ENCODE measurements around the gene CAPN1. TPM values are rescaled to one million over a fixed set of nuclear protein-coding genes. Genes with fewer than 3 reads are reported as not detected.
"Not testable (repeated sequence)": the region's sequence is repeated elsewhere in the genome, so short reads cannot be mapped to it uniquely, and the experiment has no call there.

The CAPN1 gene
- total and polyA plus RNA-seq, 2 donors (not counting 1 experiment from before 2014, with no cell fraction given): 70.3 to 94.5 TPM

- Histone ChIP-seq H3K9me3 (ENCODE audit: control insufficient read depth, insufficient read depth, low read depth, low read length) (no peaks in the 10 kb centered on the region), H3K4me3 (replicated peaks in 1 of 4; ENCODE audit: control extremely low read depth in 1 of 4, insufficient read depth in 1 of 4, low read depth in 3 of 4, low read length in 4 of 4) (no peak overlapping the region), H3K27ac (ENCODE audit: insufficient read depth, low read length) (no peak overlapping the region), H4K20me1 (ENCODE audit: control insufficient read depth, extremely low read depth, insufficient read depth, low read length) (no peaks in the 10 kb centered on the region), H3K36me3 (ENCODE audit: control insufficient read depth, insufficient read depth, low read length) (no peaks in the 10 kb centered on the region), H3K79me2 (ENCODE audit: control insufficient read depth, insufficient read depth, low read length) (no peaks in the 10 kb centered on the region), H3K4me1 (ENCODE audit: control insufficient read depth, extremely low read depth, insufficient read depth, low read length) (peaks cover 2% of the 10 kb centered on the region), H3K27me3 (ENCODE audit: control insufficient read depth, insufficient read depth, low read length) (peaks cover 3% of the 10 kb centered on the region), H3K9ac (ENCODE audit: insufficient read depth, low read length) (no peak overlapping the region), H3K4me2 (ENCODE audit: extremely low read depth, insufficient read depth, low read length) (no peak overlapping the region), H2AFZ (ENCODE audit: low read length) (no peak overlapping the region)
- TF ChIP-seq CTCF (conservative IDR thresholded peaks at IDR 0.05 in 1 of 2, IDR thresholded peaks at IDR 0.05 in 1 of 2; ENCODE audit: low read depth in 1 of 2, low read length in 2 of 2) (no peak), EZH2 (IDR thresholded peaks at IDR 0.05; ENCODE audit: low read length, missing control alignments) (no peak)
- DNase-seq (ENCODE audit: low read depth in 2 of 2): no peak
Observed at GRCh38 chr11:65147352-65148075, 34.2 kb upstream of the CAPN1 start.

- Histone ChIP-seq H3K27ac (ENCODE audit: insufficient read depth, low read length) (no peak overlapping the region), H3K4me2 (ENCODE audit: extremely low read depth, insufficient read depth, low read length) (no peak overlapping the region), H3K9me3 (ENCODE audit: control insufficient read depth, insufficient read depth, low read depth, low read length) (no peaks in the 10 kb centered on the region), H3K36me3 (ENCODE audit: control insufficient read depth, insufficient read depth, low read length) (no peaks in the 10 kb centered on the region), H3K9ac (ENCODE audit: insufficient read depth, low read length) (no peak overlapping the region), H3K27me3 (ENCODE audit: control insufficient read depth, insufficient read depth, low read length) (peaks cover 2% of the 10 kb centered on the region), H4K20me1 (ENCODE audit: control insufficient read depth, extremely low read depth, insufficient read depth, low read length) (no peaks in the 10 kb centered on the region), H3K4me1 (ENCODE audit: control insufficient read depth, extremely low read depth, insufficient read depth, low read length) (peaks cover 2% of the 10 kb centered on the region), H3K4me3 (replicated peaks in 1 of 4; ENCODE audit: control extremely low read depth in 1 of 4, insufficient read depth in 1 of 4, low read depth in 3 of 4, low read length in 4 of 4) (no peak overlapping the region), H2AFZ (ENCODE audit: low read length) (no peak overlapping the region), H3K79me2 (ENCODE audit: control insufficient read depth, insufficient read depth, low read length) (no peaks in the 10 kb centered on the region)
- TF ChIP-seq EZH2 (IDR thresholded peaks at IDR 0.05; ENCODE audit: low read length, missing control alignments) (no peak), CTCF (conservative IDR thresholded peaks at IDR 0.05 in 1 of 2, IDR thresholded peaks at IDR 0.05 in 1 of 2; ENCODE audit: low read depth in 1 of 2, low read length in 2 of 2) (no peak)
- no peak for DNase-seq (ENCODE audit: low read depth in 2 of 2)
Observed at GRCh38 chr11:65148657-65149056, 33.1 kb upstream of the CAPN1 start.

GRCh38 chr11:65150131-65150508 is 31.6 kb upstream of the CAPN1 start:
- H3K36me3 ChIP-seq (ENCODE audit: control insufficient read depth, insufficient read depth, low read length); H3K79me2 ChIP-seq (ENCODE audit: control insufficient read depth, insufficient read depth, low read length); H3K4me1 ChIP-seq (ENCODE audit: control insufficient read depth, extremely low read depth, insufficient read depth, low read length); H3K9ac ChIP-seq (ENCODE audit: insufficient read depth, low read length); H4K20me1 ChIP-seq (ENCODE audit: control insufficient read depth, extremely low read depth, insufficient read depth, low read length); H2AFZ ChIP-seq (ENCODE audit: low read length); H3K27ac ChIP-seq (ENCODE audit: insufficient read depth, low read length); H3K4me3 ChIP-seq (replicated peaks in 1 of 4; ENCODE audit: control extremely low read depth in 1 of 4, insufficient read depth in 1 of 4, low read depth in 3 of 4, low read length in 4 of 4); H3K27me3 ChIP-seq (ENCODE audit: control insufficient read depth, insufficient read depth, low read length); H3K4me2 ChIP-seq (ENCODE audit: extremely low read depth, insufficient read depth, low read length); DNase-seq (ENCODE audit: low read depth in 2 of 2); H3K9me3 ChIP-seq (ENCODE audit: control insufficient read depth, insufficient read depth, low read depth, low read length): not testable (repeated sequence)
